C1 segment of cervical spinal cord (tissue), 14 donors: ENCODE data around the gene RASD2.

Source experiments
- DNase-seq, 14 donors: peaks; one replicate each; lab custom pipeline; 2025; lab: John Stamatoyannopoulos, UW

Gene RASD2

DNA sequence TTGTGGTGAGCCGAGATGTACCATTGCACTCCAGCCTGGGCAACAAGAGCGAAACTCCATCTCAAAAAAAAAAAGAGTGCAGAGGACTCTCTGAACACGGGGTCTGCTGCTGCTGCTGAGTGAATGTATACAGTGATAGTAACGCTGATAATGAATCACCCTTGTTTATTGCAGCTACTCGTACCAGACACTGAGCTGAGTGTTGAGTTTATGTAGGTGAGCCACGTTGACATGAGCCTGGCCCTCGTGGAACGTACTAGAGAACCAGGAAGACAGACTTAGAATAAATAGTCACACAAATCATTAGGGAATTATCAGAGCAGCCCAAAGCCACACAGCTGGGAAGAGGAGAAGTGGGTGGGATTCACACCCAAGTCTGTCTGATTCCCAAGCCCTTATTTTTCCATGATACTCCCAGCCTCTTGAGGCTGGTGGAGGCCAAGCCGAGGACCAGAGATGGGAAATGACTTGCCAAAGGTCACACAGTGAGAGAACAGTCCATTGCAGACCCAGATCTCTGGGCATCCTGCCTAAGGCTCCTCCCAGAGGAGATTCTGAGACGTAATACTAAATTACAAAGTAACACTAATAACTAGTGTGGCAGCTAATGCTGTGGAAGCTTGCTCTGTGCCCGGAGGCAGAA, 41.7 kb downstream of the RASD2 start:
- DNase-seq, result no peak

- peak in 9 of 14 donors; percentile 4 to 53 (median 30) for DNase-seq
These were observed 42.4 kb downstream of the RASD2 start for GRCh38 chr22:35582861-35583670.

- DNase-seq, result no peak
These were observed 46.1 kb downstream of the RASD2 start for GRCh38 chr22:35586771-35587170.

GRCh38 chr22:35587447-35587870, 46.8 kb downstream of the RASD2 start:
- DNase-seq, result peak in 7 of 14 donors; percentile 7 to 47 (median 27)

DNA sequence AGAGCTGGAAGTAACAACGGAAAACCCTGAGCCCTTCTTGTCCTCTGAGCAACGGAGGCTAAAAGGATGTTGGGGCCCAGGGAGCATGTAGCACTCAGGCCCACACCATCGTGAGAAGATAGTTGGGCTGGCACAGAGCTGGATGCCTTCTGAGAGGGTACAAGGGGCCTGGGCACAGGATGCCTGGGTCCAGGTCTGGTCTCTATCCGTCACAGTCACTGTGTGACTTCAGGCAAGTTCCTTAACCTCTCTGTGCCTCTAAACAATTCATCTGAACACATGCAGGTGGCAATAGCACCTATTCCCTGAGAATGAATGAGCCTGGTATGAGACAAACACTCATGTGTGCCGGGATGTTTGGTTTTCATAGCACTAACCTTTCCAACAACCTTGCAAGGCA, 47.3 kb downstream of the RASD2 start:
- no peak for DNase-seq

GRCh38 chr22:35589071-35589755, 48.6 kb downstream of the RASD2 start:
- DNase-seq, result peak in 1 of 14 donors; percentile 42

DNA sequence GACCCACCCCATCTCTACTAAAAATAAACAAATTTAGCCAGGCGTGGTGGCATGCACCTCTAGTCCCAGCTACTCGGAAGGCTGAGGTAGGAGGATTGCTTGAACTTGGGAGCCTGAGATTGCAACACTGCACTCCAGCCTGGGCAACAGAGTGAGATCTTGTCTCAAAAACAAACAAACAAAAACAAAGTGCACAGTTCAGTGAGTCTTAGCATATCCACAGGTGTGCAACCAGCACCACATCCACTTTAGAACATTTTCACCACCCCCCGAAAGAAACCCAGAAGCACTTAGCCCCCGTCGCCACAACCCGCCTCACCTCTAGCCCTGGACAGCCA, 49.1 kb downstream of the RASD2 start:
- DNase-seq, result no peak

DNA sequence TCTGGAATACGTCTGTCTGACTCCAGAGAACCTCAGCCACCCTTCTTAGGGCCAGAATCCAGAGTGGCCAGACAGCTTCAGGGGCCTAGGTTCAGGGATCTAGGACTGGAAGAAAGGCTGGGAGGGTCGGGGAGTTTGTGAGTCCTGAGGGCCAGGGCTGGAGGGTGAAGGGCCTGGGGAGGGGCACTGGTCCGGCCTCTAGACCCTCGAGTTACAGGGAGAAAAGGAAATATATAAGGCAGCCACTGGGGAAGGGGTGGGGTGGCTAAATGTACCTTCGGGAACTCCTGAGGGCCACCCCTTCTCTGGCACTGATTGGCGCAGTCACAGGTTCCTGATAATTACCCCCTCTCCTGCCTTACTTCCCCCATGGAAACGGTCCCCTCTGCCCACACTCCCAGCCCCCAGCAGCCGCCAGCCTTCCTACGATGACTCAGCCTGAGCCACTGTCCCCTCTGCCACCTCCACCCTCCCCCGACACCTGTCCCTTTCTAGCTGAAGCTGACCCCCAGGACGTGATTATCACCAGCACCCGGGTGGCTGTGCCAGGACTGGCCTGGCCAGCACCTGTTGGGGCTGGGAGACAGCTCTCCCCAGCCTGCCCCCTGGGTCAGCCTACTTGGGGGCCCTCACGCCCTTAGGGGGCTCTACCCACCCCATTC, 50.1 kb downstream of the RASD2 start:
- no peak for DNase-seq

DNA sequence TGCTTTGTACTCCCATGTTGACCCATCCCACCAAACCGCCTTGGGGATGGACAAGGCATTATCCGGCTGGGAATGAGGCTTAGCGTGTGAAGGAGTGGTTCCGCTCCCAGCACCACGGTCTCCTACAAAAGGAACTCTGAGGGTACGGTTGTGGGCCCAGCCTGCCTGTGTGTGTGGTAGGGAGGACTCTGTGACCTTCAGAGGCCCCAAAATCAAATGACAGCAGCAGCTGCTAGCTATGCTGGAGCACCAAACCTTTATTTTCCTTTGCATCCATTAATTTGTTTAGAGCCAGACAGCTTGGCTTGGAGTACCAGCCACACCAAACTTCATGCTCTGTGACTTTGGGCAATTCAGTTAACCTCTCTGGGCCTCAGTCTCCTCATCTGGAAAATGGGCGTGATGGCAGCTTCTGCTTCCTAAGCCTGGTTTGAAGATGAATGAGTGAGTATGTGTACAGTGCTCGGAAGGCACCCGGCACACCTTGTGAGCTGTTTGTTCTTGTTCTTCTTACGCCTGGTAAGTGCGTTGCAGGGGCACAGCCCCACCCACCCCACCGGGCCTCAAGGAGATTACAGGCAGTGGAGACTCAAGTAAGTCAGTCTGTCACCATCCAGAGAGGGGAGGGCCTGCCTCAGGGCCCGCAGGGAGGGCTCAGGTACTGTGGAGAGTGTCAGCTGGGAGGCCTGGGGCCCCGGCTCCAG, 51.2 kb downstream of the RASD2 start:
- no peak for DNase-seq

GRCh38 chr22:35592418-35592967, 51.9 kb downstream of the RASD2 start:
- no peak for DNase-seq

DNA sequence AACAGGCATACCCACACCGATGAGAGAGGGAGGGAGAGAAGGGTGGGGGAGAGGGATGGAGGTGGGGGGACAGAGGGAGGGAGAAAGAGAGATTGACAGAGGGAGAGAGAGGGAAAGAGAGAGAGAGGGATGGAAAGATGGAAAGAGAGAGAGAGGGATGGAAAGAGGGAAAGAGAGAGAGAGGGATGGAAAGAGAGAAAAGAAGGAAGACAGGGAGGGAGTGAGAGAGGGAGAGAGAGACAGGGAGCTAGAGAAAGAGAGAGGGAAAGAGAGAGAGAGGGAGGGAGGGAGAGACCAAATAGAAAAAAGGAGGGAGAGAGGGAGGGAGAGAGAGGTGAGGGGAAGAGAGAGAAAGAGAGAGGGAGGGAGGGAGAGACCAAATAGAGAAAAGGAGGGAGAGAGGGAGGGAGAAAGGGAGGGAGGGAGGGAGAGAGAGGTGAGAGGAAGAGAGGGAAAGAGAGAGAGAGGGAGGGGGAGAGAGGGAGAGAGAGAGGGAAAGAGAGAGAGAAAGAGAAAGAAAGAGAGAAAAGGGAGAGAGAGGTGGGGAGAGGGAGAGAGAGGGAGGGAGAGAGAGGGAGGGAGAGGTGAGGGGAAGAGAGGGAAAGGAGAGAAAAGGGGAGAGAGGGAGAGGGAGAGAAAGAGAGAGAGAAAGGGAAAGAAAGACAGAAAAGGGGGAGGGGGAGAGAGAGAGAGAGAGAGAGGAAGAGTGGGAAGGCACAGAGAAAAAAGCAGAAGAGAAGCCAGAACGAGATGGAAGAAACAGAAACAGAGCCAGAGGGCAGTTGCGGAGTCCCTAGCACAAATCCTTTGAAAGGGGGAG, 52.6 kb downstream of the RASD2 start:
- DNase-seq, result no peak

GRCh38 chr22:35593891-35594470, 53.4 kb downstream of the RASD2 start:
- no peak for DNase-seq

GRCh38 chr22:35594686-35595085, 54.1 kb downstream of the RASD2 start:
- DNase-seq, result no peak

- DNase-seq, result peak in 1 of 14 donors; percentile 3
These were observed 56.2 kb downstream of the RASD2 start for GRCh38 chr22:35596821-35597220.

DNA sequence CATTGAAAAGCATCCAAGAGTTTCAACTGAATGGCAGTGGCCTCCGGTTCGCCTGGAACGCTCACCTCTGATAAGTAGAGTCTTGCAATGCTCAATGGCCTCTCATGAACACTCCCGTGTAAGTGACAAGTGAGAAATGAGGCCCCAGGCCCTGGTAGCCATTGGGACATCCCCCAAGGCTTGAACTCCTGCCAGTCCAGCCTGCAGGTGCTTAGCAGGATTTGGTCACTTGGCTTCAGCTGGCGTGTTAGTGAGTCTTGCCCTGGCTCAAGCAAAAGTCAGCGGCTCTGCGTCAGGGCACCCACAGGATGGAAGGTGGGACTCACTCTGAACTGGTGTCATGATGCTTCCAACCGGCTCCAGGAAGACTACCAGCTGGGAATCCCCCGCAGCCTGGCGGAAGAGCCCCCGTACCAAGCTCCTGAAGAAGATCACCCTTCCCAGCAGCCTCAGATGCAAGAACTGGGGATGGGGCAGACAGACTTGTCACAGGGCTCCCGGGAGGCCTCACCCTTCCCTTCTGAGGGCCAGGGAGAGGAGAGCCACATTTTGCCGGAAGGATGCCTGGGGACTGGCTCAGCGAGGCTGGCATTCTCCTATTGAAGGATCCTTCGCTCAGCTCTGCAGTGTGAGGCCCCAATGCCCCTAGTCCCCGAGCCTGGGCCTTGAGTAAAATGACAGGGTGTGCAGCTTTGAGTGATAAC, 57.2 kb downstream of the RASD2 start:
- DNase-seq, result no peak

- DNase-seq, result no peak
These were observed 57.7 kb downstream of the RASD2 start for GRCh38 chr22:35598396-35598710.

DNA sequence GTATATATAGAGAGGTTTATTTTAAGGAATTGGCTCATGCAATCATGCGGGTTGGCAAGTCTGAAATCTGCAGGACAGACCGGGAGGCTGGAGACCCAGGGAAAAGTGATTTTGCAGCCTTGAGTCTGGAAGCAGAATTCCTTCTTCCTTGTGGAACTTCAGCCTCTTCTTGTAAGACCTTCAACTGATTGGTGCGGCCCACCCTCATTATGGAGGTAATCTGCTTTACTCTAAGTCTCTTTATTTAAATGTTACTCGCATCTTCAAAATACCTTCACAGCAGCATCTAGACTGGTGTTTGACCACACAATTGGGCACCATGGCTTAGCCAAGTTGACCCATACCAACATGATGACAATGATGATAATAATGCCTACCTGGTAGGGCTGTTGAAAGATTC, 58.7 kb downstream of the RASD2 start:
- DNase-seq, result no peak

DNA sequence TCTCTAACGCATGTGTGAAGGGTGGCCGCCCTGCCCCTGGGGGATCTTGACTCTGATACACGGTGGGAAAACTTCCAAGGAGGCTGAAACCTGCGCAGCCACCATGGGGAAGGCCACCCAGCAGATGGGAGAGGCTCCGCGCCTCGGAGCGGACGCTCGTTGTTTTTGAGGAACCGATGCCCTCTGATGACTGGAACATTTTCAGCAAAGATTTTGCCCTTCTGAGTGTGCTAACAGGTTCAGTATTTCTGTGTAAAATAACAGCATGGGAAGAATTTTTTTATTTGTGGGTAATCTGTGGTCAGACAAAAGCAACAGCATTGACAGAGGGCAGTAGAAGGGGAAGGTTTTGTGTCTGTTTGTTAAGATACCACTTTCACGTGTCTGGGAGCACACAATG, 59.8 kb downstream of the RASD2 start:
- DNase-seq, result no peak

GRCh38 chr22:35601013-35601580, 60.5 kb downstream of the RASD2 start:
- DNase-seq, result no peak
